GM23338 (cell line): ENCODE results near the gene CACNB4. TPM values are rescaled to one million over a fixed set of nuclear protein-coding genes. Genes with fewer than 3 reads are reported as not detected.
"Not testable (repeated sequence)": the region's sequence is repeated elsewhere in the genome, so short reads cannot be mapped to it uniquely, and the experiment has no call there.

Experiments used
- ATAC-seq: fragments of 200-7000 bp; cut with Tn5 transposase; 3 replicates; pipeline ENCODE4 v1.9.1; 2020
- DNase-seq: peaks from one replicate; pipeline ENCODE4 v3.0.0-alpha.2; 2015; ENCODE audit warnings: low spot score
- H2AFZ ChIP-seq: fragments of 200-600 bp; sonication (generic); 2 replicates; pipeline ENCODE4 v1.8.0; 2016; ENCODE audit warnings: antibody characterized with exemption, mild to moderate bottlenecking, moderate library complexity
- H3F3A ChIP-seq: fragments of 200-600 bp; sonication (generic); replicated peaks from 2 replicates; pipeline ENCODE4 v1.8.0; 2017; ENCODE audit warnings: antibody characterized with exemption, mixed run types, low read depth
- H3K27ac ChIP-seq: fragments of 200-600 bp; sonication (generic); 2 replicates; pipeline ENCODE4 v1.6.1; 2016; ENCODE audit warnings: low read depth
- H3K27me3 ChIP-seq: fragments of 200-600 bp; sonication (generic); 2 replicates; pipeline ENCODE4 v1.8.0; 2016; ENCODE audit warnings: mild to moderate bottlenecking, mixed run types, moderate library complexity; ENCODE audit not compliant: insufficient read depth
- H3K36me3 ChIP-seq: fragments of 200-600 bp; sonication (generic); 2 replicates; pipeline ENCODE4 v1.8.0; 2016; ENCODE audit warnings: mild to moderate bottlenecking; ENCODE audit not compliant: insufficient read depth
- H3K4me1 ChIP-seq: fragments of 200-600 bp; sonication (generic); 2 replicates; pipeline ENCODE4 v1.8.0; 2016; ENCODE audit warnings: mild to moderate bottlenecking, moderate library complexity; ENCODE audit not compliant: insufficient read depth
- H3K4me2 ChIP-seq: fragments of 200-600 bp; sonication (generic); 2 replicates; pipeline ENCODE4 v1.7.1; 2017; ENCODE audit warnings: mixed run types
- H3K4me3 ChIP-seq: fragments of 200-600 bp; sonication (generic); 2 replicates; pipeline ENCODE4 v1.6.1; 2016; ENCODE audit warnings: mixed run types
- H3K79me2 ChIP-seq: fragments of 200-600 bp; sonication (generic); replicated peaks from 2 replicates; pipeline ENCODE4 v1.8.0; 2017; ENCODE audit warnings: mild to moderate bottlenecking; ENCODE audit not compliant: insufficient read depth
- H3K9me2 ChIP-seq: fragments of 200-600 bp; sonication (generic); 2 replicates; pipeline ENCODE4 v1.8.0; 2017; ENCODE audit not compliant: insufficient read depth
- H4K20me1 ChIP-seq: fragments of 200-600 bp; sonication (generic); replicated peaks from 2 replicates; pipeline ENCODE4 v1.8.0; 2017; ENCODE audit warnings: mild to moderate bottlenecking; ENCODE audit not compliant: insufficient read depth
- H3K27ac Mint-ChIP-seq: 2 replicates; pipeline ENCODE4 v1.8.0; 2020; ENCODE audit warnings: inconsistent platforms, mild to moderate bottlenecking, moderate library complexity, mixed read lengths
- H3K27me3 Mint-ChIP-seq: 3 replicates; pipeline ENCODE4 v1.8.0; 2022; ENCODE audit warnings: low read depth, mild to moderate bottlenecking, moderate library complexity, mixed read lengths, inconsistent platforms; ENCODE audit not compliant: insufficient read depth, poor library complexity
- H3K36me3 Mint-ChIP-seq: 3 replicates; pipeline ENCODE4 v1.8.0; 2021; ENCODE audit warnings: low read depth, mild to moderate bottlenecking, inconsistent platforms, moderate library complexity, mixed read lengths
- H3K4me1 Mint-ChIP-seq: 3 replicates; pipeline ENCODE4 v1.8.0; 2020; ENCODE audit warnings: mild to moderate bottlenecking, inconsistent platforms, mixed read lengths
- H3K4me3 Mint-ChIP-seq: 3 replicates; pipeline ENCODE4 v1.8.0; 2021; ENCODE audit warnings: moderate library complexity, mild to moderate bottlenecking, inconsistent platforms, mixed read lengths
- H3K9me3 Mint-ChIP-seq: 3 replicates; pipeline ENCODE4 v1.8.0; 2020; ENCODE audit warnings: moderate library complexity, mild to moderate bottlenecking, inconsistent platforms, mixed read lengths
- NANOG ChIP-seq: IDR thresholded peaks from 2 replicates; pipeline ENCODE4 v1.6.1; 2016; ENCODE audit warnings: antibody characterized with exemption, borderline replicate concordance
- POLR2AphosphoS5 ChIP-seq: IDR thresholded peaks from 2 replicates; pipeline ENCODE4 v1.6.1; 2016; ENCODE audit warnings: antibody characterized with exemption, low read depth
- ZNF114 ChIP-seq: fragments of 250-450 bp; sonication (Bioruptor Pico); IDR thresholded peaks from 2 replicates; pipeline ENCODE4 v1.5.0; 2020; ENCODE audit warnings: mild to moderate bottlenecking, moderate library complexity
- ZNF331 ChIP-seq: fragments of 250-450 bp; sonication (Bioruptor Pico); IDR thresholded peaks from 2 replicates; pipeline ENCODE4 v1.5.0; 2020; ENCODE audit warnings: low read depth, mild to moderate bottlenecking, moderate library complexity
- polyA plus RNA-seq: library from polyadenylated mRNA; unstranded; fragments of >200 nt; fragmentation: Nextera tagmentation; extraction: Ambion mirVana; gene quantifications from 2 replicates; pipeline ENCODE4 v1.2.1, GENCODE V29; 2016
- total RNA-seq: library from RNA; depleted of rRNA; stranded (reverse); fragments of >200 nt; shearing (Covaris generic); gene quantifications from 2 replicates; pipeline ENCODE4 v1.2.3, GENCODE V29; 2014
- TF ChIP-seq, protein P1 (sequence below), 2 experiments: fragments of 200-600 bp in 1 of 2; sonication (generic) in 1 of 2; conservative IDR thresholded peaks; 2 replicates each; pipeline versions ENCODE4 v1.5.1 to v1.6.1; 2016 to 2017; ENCODE audit warnings: antibody characterized with exemption in 2 of 2, low read depth in 2 of 2, mild to moderate bottlenecking in 2 of 2, moderate library complexity in 1 of 2

The CACNB4 gene
- total and polyA plus RNA-seq, 2 experiments from 2014 or later, result 4.0 to 9.8 TPM

DNA sequence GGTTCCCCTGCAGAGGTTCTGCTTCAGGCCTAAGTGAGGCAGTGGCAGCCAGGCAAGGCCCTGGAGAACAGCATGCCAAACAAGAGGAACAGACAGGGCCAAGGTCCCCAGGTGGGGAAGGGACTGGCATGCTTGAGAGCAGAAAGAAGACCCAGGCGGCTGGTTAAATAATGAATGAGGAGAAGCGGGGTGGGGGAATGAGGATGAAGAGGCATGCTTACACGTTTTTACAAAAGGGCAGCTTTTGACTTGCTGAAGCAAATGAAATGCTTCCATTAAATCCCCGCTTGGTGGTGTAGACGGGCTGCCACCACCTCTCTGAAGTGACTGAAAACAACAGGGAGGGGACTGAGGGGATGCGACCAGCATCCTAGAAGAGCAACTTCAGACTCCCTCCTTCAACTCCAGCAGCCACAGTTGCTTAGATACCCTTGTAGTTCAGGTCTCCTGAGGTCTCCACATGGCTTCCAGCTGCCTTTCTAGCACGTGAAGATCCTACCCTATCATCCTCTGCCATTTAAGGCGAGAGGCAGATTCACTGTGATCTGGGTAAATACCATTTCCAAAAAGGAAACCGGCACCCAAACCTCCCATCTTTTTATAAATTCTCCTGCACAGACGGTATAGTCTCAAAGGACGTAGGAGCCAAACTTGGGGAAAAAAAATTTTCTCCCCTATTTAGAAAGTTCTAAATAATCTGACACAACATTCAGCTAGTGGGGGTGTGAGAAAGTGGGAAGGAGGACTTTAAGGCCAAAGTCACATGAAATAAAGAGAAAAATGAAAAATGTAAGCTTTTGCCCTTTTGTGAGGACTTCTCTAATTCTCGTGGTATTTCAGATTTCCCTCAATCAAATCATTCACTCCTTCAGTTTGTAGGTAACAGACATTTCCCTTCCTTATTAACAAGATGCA lies 65.6 kb downstream of the CACNB4 start:
- peaks cover 8% of the 10 kb centered on the region; the same call in 1 of the 2 replicates for H3F3A ChIP-seq
- peaks cover 42% of the 10 kb centered on the region for H3K4me1 Mint-ChIP-seq
- DNase-seq (peak; percentile 55), ATAC-seq (peak; percentile 18)
- H3K27me3 Mint-ChIP-seq, result peaks cover 4% of the 10 kb centered on the region
- no peak overlapping the region for H3K4me3 Mint-ChIP-seq
- no peaks in the 10 kb centered on the region for H3K79me2 ChIP-seq
- H3K9me3 Mint-ChIP-seq, result peaks cover 5% of the 10 kb centered on the region; the same call in 1 of the 3 replicates
- H4K20me1 ChIP-seq, result no peaks in the 10 kb centered on the region
- H3K4me3 ChIP-seq, result peak overlapping the region; percentile 36
- H3K36me3 ChIP-seq, result 0 out of 2 replicates have a peak, but pooled peaks cover 2% of the 10 kb centered on the region
- peaks cover 5% of the 10 kb centered on the region; the same call in 1 of the 3 replicates for H3K36me3 Mint-ChIP-seq
- TF ChIP-seq ZNF114 (CRISPR knock-in tag) (no peak), POLR2AphosphoS5 (no peak)
- TF ChIP-seq, protein P1, sequence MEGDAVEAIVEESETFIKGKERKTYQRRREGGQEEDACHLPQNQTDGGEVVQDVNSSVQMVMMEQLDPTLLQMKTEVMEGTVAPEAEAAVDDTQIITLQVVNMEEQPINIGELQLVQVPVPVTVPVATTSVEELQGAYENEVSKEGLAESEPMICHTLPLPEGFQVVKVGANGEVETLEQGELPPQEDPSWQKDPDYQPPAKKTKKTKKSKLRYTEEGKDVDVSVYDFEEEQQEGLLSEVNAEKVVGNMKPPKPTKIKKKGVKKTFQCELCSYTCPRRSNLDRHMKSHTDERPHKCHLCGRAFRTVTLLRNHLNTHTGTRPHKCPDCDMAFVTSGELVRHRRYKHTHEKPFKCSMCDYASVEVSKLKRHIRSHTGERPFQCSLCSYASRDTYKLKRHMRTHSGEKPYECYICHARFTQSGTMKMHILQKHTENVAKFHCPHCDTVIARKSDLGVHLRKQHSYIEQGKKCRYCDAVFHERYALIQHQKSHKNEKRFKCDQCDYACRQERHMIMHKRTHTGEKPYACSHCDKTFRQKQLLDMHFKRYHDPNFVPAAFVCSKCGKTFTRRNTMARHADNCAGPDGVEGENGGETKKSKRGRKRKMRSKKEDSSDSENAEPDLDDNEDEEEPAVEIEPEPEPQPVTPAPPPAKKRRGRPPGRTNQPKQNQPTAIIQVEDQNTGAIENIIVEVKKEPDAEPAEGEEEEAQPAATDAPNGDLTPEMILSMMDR (conservative IDR thresholded peaks at IDR 0.05; ENCODE audit: low read depth in 2 of 2), result peak; percentile 8 to 49; a peak in 3 of 4 replicates
- H3K27me3 ChIP-seq, result no peaks in the 10 kb centered on the region
- H3K27ac ChIP-seq, result no peak overlapping the region
- H2AFZ ChIP-seq, result peak overlapping the region; percentile 78
- peak overlapping the region; percentile 70 for H3K4me2 ChIP-seq
- H3K4me1 ChIP-seq, result peaks cover 38% of the 10 kb centered on the region
- H3K9me2 ChIP-seq, result no peaks in the 10 kb centered on the region
- H3K27ac Mint-ChIP-seq, result no peak overlapping the region

DNA sequence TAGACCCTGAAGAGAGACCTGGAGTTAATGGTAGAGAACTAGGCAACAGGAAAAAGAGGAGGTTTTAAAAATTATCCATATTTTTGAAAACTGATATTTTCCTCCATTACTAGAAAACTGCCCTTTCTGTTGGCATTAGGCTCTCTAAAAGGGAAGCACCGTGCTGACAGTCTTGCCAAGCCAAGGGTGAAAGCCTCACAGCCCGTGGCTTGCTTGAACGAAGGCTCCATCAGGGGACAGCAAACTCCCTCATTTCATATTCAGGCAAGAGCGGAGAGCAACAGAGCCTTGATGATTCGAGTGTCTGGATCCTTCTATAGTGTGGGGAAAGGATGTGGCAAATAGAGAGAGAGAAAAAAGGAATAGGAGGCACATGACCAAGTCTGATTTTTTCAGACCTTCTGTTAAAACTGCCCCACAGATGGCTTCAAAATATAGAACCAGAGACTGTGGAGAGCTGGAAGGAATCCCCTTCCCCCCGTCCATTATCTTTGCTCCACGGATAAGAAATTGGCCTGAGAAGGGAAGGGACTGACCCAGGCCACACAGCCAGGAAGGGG lies 67.0 kb downstream of the CACNB4 start:
- Mint-ChIP-seq H3K27ac (no peak overlapping the region), H3K27me3 (peaks cover 2% of the 10 kb centered on the region), H3K4me1 (peaks cover 29% of the 10 kb centered on the region), H3K4me3 (no peak overlapping the region), H3K9me3 (peaks cover 5% of the 10 kb centered on the region; the same call in 1 of the 3 replicates), H3K36me3 (peaks cover 5% of the 10 kb centered on the region; the same call in 1 of the 3 replicates)
- Histone ChIP-seq H3K27me3 (no peaks in the 10 kb centered on the region), H3K4me1 (peaks cover 29% of the 10 kb centered on the region), H3K9me2 (no peaks in the 10 kb centered on the region), H4K20me1 (no peaks in the 10 kb centered on the region), H3K4me3 (no peak overlapping the region), H3F3A (peaks cover 8% of the 10 kb centered on the region; the same call in 1 of the 2 replicates), H3K27ac (no peak overlapping the region), H3K79me2 (no peaks in the 10 kb centered on the region), H3K4me2 (no peak overlapping the region), H2AFZ (no peak overlapping the region), H3K36me3 (0 out of 2 replicates have a peak, but pooled peaks cover 2% of the 10 kb centered on the region)
- ATAC-seq (no peak), DNase-seq (no peak)
- TF ChIP-seq ZNF331 (CRISPR knock-in tag) (no peak), NANOG (no peak)
- TF ChIP-seq, protein P1 (conservative IDR thresholded peaks at IDR 0.05; ENCODE audit: low read depth in 2 of 2), result peak in 1 of 2 experiments; percentile 23; a peak in 2 of 4 replicates

DNA sequence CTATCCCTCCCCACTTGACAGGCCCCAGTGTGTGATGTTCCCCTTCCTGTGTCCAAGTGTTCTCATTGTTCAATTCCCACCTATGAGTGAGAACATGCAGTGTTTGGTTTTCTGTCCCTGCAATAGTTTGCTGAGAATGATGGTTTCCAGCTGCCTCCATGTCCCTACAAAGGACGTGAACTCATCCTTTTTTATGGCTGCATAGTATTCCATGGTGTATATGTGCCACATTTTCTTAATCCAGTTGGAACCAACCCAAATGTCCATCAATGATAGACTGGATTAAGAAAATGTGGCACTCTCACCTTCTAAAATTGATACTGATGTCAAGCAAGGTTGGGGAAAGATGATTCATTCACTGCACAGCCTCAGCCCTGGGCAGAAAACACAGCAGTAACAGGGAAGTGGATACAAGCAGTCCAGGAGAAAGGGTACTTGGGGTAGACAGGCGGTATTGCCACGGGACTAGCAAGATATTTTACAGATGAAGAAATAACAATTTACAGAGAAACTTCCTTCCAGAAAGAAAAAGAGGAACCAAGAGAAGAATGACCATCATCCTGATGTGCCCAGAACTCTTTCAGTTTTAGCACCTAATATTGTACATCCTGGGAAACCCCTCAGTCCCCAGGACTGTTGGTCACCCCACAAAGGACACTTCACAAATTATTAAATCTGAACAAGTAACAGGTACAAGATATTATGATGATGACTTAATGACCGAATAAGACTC lies 68.1 kb downstream of the CACNB4 start:
- H3K4me2 ChIP-seq, H3K9me3 Mint-ChIP-seq, H3K27me3 ChIP-seq, H3K4me3 ChIP-seq, H3K27ac Mint-ChIP-seq, H4K20me1 ChIP-seq, ATAC-seq, H2AFZ ChIP-seq, DNase-seq, H3F3A ChIP-seq, H3K9me2 ChIP-seq, H3K79me2 ChIP-seq, H3K27ac ChIP-seq, H3K27me3 Mint-ChIP-seq, H3K36me3 Mint-ChIP-seq, H3K4me3 Mint-ChIP-seq, H3K36me3 ChIP-seq: not testable (repeated sequence)
- peaks cover 29% of the 10 kb centered on the region for H3K4me1 Mint-ChIP-seq
- H3K4me1 ChIP-seq, result peaks cover 29% of the 10 kb centered on the region
